CD4-positive, alpha-beta T cell treated with Interleukin-15 for 1 hour (primary cell): ENCODE measurements around the gene SHKBP1.
"Not testable (repeated sequence)": the region's sequence is repeated elsewhere in the genome, so short reads cannot be mapped to it uniquely, and the experiment has no call there.

ENCODE experiments used
- DNase-seq: peaks from one replicate; pipeline ENCODE4 v3.0.0-alpha.2; 2020

The SHKBP1 gene, protein sequence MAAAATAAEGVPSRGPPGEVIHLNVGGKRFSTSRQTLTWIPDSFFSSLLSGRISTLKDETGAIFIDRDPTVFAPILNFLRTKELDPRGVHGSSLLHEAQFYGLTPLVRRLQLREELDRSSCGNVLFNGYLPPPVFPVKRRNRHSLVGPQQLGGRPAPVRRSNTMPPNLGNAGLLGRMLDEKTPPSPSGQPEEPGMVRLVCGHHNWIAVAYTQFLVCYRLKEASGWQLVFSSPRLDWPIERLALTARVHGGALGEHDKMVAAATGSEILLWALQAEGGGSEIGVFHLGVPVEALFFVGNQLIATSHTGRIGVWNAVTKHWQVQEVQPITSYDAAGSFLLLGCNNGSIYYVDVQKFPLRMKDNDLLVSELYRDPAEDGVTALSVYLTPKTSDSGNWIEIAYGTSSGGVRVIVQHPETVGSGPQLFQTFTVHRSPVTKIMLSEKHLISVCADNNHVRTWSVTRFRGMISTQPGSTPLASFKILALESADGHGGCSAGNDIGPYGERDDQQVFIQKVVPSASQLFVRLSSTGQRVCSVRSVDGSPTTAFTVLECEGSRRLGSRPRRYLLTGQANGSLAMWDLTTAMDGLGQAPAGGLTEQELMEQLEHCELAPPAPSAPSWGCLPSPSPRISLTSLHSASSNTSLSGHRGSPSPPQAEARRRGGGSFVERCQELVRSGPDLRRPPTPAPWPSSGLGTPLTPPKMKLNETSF

DNA sequence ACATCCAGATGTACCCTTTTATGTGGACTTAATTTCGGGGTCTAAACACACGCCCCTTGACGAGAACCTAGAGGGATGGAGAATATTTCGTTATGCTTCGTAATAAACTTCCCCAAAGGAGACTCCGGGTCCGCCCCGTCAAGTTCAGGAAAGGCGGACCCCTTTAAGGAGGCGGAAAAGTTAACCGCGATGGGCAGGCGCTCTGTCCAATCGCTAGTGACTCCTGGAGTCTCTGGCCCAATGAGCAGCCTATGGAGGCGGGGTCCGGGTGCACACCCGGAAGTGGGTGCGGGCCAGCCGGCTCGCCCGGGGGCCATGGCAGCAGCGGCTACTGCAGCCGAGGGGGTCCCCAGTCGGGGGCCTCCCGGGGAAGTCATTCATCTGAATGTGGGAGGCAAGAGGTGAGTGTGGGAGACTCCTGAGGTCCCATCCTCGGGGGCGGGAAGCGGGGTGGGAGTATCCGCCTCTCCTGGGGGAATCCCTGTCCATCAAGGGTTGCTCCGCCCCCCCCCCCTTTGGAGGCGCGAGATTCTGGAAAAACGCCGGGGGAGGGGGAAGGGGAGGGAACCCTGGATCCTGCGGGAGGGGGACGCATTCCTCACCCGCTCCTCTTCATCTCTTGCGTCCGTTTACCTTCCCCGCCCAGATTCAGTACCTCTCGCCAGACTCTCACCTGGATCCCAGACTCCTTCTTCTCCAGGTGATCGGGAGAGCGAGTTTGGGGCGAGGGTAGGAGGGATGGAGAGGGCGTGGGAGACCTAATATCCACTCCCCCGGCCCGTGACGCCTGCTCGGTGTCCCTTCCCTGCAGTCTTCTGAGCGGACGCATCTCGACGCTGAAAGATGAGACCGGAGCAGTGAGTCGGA, at the start of gene SHKBP1:
SHKBP1 (plus strand) TSS at position 289 of the 867 bp plus-strand sequence; CDS start at position 316, 27 bp downstream.
- DNase-seq = peak; percentile 92

DNA sequence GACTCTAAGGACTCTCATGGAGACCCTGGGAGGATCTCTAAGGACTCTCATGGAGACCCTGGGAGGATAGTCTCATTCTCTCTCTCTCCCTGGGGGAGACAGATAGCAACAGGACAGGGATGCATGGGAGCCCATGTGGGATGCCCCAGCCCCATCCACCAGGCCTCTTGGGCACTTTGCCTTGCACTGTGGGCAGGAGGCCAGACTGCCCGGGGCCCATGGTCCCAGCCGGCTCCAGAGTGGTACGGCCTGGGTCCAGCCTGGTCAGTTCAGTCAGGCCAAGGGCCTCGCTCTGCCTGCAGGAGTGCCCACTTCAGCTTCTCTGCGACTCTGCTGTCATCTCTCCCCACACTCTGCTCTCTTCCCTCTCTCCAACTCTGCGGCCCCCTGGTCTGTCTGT, 48.6 kb upstream of the SHKBP1 start:
- DNase-seq = no peak

DNA sequence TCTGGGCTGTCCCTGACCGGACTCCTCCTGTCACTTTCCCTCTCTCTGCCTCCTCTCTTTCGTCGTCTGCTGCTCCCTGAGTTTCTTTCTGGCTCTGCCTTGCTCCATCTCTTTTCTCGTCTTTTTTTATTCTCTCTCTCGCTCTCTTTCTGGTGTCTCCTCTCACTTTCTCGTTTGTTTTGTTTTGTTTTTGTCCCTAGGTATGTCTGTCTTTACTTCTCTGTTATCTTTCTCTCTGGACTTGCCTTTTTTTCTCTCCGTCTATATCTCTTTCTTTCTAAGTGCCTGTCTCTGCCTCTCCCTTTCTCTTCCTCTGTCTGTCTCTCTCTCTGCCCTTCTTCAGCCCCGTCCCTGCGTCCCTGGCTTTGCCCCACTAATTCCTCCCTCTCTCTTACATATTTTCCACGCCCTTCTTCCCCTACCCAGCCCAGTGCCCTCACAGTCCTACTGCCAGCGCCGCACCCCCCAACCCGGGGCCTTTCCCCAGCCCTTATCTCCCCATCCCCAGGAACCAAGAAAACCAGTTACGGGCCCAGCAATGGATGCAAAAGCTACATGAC, 48.1 kb upstream of the SHKBP1 start:
- no peak for DNase-seq

DNA sequence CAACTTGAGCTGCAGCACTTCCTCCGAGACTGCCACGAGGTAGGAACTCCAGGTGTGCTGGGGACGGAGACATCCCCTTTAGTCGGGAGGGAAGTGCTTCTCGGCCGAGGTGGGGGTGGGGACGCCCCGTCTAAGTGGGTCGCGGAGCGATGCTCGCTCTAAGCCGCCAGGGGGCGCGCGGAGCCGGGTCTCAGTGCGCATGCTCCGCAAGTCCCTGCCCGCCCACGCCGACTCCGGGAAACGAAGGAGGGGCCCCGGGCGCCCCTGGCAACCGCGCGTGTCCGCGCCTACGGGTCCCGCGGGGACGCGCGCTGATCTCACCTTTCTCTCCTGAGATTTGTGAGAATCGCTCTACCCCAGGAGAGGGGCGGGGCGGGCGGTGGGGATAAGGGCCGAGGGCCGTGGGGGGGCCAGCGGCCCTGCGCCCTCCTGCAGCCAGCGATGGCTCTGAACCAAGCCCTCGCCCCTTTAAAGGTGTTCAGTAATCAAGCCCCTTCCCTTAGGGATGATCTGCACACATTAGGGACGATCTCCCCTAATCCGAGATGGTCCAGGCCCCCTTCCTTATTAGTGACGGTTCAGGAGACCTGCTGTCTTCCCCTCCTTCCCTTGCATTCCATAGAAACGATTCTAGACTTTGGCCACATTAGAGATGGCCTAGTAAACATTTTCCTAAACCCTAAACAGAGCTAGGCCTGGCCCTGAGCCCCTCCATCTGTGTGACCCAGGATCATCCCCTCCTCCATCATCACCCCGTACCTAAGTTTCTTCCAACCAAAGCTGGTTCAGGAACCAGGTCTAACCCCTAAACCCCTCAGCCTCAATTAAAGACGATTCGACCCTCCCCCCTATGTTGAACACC, 47.3 kb upstream of the SHKBP1 start:
- peak; percentile 89 for DNase-seq

DNA sequence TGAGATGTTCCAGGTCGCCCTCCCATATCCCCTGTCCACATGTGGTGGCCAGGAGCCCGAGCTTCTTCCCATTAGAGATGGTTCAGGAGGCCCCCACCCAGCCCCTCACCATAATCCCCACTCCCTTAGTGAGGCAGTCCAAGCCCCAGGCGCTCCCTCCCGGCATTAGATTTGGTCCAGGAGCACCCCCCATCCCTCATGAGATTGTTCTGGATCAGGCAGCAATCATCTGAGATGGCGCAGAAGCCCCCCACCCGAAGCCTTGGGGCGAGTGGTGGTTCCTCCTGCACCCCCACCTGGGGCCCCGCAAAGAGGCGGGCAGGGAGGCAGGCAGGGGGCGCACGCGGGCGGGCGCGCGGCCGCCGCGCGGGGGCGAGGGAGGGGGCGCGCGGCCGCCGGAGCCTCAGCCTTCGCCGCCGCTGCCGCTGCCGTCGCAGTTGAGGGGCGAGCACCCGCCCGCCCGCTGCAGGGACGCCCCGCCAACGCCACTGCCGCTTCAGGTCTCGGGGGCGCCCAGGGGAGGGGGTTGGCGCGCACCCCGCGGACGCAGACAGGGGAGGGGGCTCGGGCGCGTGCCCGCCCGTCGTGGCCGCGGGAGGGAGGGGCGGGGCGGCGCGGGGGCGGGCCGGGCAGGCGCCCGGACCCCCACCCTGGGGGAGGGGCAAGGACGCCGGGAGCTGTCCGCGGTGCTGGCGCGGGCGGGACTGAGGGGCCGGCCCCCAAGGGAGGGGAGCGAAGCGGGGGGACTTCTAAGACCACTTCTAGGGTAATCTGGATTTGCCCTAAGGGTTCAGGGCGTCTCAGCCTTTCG, 46.4 kb upstream of the SHKBP1 start:
- no peak for DNase-seq

DNA sequence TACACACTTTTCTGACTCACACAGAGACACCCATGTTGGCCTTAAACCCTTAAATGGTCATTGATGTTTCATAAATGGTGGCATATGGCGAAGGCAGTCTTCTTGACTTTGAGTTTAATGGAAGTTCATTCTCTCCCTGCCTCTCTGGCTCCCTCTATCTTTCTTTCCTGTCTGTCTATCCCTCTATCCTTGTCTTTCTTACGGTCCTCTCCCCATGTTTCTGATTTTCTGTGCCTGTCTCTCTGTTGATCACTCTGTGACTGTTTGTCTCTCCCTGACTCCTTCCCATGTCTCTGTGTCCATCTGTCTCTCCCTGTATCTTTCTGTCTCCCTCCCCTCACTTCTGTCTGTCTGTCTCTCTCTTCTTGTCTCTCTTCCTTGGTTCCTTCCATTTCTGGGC, 43.2 kb upstream of the SHKBP1 start:
- no peak for DNase-seq

DNA sequence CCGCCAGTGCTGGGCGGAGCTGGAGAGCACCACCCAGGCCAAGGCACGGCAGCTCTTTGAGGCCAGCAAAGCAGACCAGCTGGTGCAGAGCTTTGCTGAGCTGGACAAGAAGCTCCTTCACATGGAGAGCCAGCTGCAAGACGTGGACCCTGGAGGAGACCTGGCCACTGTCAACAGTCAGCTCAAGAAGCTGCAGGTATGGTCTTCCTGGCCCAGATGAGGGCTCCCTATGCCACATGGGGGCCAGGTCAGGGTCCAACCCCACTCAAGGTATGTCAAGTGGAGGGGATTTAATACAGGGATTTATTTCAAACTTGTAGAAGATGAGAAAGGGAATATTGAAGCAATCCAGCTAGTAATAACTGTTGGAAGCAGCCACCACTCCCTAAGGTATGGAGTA, 42.5 kb upstream of the SHKBP1 start:
- DNase-seq = no peak

DNA sequence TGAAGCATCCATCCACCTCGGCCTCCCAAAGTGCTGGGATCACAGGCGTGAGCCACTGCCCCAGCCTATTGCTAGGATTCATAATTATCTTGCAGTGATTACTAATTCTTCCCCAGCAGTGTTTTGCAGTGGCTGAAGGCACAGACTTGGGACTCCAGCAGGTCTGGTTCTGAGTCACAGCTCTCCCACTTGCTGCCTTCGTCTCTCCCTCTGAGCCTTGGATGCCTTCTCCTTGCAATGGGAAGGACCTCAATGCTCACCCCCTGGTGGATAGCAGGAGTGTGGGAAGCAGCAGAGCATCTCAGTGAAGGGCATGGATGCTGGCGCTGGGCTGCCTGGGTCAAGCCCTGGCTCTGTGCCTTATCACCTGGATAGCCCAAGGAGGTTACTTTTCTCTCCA, 37.6 kb upstream of the SHKBP1 start:
- DNase-seq = no peak

DNA sequence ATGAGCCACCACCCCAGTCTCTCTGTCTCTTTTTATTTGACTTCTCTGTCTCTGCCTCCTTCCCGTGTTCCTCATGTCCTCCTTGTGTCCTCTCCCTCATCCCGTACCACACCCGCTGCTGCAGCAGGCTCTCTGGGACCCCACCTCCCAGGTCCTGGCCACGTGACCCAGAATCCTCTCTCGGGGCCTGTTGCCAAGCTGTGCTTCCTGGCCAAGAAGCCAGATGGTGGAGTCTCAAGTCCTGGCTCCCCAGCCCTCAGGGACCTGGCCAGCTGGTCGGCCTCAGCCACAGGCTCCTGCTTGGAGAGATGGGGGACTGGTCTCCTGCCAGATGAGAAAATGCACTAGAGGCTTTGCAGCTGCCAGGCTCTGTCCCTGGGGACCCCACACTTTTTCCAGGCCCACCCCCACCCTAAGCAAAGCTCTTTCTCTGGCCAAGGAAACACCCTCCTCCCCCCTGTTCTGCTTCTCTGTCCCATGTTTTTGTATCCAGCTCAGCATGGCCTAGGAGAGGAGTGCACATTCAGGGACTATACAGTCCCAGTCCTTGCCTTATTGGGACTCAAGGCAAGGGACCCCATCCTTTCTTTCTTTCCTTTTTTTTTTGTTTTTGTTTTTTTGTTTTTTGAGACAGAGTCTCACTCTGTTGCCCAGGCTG, 34.3 kb upstream of the SHKBP1 start:
- DNase-seq = no peak

DNA sequence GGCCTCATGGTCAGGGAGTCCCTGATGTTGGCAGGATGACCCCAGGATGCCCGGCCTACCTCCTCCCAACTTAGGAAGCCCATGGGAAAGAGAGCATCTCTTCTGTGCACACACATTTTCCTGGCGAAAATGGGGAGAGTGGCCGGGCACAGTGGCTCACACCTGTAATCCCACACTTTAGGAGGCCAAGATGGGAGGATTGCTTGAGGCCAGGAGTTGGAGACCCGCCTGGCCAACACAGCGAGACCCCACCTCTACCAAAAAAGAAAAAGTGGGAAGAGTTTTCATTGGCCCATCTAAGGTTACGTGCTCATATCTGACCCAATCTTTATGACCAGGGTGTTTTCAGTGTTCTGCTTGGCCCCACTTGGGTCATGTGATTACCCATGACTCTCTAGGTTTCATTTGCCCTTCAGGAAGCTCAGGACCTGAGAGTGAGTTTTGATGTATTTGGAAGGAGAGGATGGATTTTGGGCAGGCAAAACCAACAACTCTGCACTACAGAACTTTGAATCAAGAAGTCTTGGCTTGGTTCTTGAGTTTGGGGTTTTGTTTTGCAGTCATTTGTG, 33.6 kb upstream of the SHKBP1 start:
- no peak for DNase-seq

DNA sequence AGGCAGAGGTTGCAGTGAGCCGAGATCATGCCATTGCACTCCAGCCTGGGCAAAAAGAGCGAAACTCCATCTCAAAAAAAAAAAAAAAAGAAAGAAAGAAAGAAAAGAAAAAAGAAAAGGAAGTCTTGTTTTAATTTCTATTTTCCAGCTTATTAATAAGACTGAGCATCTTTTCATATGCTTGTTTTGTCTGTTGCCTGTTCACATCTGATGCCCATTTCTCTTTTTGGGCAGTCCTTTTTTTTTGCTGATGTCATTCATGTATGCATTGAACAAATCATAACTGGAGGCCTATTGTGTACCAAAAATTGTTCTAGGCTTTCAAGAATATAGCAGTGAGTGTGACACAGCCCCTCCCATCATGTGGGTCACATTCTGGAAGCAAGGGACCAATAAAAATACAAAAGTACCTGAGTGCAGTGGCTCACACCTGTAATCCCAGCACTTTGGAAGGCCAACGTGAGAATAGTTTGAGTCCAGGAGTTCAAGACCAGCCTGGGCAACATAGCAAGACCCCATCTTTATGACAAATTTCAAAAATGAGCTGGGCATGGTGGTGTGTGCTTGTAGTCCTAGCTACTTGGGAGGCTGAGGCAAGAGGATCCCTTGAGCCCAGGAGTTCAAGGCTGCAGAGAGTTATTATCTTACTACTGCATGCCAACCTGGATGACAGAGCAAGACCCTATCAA, 30.4 kb upstream of the SHKBP1 start:
- not testable (repeated sequence) for DNase-seq

DNA sequence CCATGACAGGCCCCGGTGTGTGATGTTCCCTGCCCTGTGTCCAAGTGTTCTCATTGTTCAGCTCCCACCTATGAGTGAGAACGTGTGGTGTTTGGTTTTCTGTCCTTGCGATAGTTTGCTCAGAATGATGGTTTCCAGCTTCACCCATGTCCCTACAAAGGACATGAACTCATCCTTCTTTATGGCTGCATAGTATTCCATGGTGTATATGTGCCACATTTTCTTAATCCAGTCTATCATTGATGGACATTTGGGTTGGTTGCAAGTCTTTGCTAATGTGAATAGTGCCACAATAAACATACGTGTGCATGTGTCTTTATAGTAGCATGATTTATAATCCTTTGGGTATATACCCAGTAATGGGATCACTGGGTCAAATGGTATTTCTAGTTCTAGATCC, 29.5 kb upstream of the SHKBP1 start:
- DNase-seq = not testable (repeated sequence)

DNA sequence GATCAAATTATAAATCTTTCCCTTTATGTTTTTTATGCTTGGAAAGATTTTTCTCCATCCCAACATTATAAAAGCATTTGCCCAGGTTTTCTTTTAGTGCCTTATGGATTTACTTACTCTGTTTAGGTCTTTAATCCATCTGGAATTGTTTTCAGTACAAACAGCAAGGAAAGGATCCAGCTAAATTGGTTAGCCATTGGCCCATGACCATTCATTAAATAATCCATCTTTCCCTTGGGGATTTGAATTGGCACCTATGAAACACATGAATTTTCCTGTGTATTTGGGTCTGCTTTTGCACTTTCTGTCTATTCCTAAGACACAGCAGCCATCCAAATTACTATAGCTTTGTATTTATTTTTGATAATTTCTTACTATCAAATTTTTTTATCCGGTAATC, 28.8 kb upstream of the SHKBP1 start:
- no peak for DNase-seq

DNA sequence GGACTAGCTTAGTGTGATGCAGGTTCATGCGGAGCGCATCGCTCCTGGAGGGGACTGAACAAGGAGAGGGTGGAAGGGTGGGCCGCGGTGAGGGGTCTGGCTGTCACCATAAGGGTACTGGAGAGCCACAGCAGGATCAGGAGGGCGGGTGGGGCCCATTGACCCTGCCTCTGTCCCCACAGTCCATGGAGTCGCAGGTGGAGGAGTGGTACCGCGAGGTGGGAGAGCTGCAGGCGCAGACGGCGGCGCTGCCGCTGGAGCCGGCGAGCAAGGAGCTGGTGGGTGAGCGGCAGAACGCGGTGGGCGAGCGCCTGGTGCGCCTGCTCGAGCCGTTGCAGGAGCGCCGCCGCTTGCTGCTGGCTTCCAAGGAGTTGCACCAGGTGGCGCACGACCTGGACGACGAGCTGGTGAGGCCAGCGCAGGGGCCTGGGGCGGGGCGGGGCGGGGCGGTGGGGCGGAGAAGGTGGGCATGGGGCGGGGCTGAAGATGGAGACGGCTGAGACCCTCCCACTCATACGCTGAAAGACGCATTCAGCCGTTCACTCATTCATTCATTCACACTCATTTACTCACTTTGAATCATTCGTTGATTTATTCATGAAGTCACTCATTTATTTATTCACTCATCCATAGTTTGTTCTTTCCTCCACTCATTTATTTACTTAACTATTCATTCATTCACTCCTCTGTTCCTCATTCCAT, 27.5 kb upstream of the SHKBP1 start:
- DNase-seq = peak; percentile 69

DNA sequence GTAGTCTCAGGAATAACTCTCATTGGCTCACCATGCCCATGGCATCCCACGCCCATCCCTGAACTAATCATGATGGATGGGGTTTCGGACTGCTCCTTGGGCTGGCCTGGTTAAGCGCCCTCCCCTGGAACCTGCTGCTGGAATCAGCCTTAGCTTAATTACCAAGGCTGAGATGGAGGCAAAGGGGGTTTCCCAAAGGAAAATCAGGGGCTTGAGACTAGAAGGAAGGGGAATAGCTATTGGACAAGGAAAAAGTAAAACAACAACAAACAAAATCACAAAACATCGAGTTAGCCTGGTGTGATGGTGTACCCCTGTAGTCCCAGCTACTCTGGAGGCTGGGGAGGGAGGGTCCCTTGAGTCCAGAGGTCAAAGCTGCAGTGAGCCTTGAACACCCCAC, 25.7 kb upstream of the SHKBP1 start:
- DNase-seq = no peak

DNA sequence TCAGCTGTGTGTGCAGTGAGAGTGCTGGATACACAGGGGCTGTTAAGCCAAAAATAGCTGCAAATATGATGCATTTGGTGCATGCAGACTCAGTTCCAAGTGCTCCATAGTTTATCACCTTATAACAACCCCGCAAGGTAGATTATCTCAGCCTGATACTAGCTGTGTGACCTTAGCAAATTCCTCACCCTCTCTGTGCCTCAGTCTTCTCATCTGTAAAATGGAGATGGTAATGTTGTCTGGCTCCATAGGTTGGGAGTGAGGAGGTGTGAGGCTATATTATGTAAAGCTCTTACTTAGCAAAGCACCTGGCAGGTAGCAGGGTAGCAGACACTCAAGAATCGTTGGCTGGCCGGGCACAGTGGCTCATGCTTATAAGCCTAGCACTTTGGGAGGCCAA, 23.8 kb upstream of the SHKBP1 start:
- no peak for DNase-seq

DNA sequence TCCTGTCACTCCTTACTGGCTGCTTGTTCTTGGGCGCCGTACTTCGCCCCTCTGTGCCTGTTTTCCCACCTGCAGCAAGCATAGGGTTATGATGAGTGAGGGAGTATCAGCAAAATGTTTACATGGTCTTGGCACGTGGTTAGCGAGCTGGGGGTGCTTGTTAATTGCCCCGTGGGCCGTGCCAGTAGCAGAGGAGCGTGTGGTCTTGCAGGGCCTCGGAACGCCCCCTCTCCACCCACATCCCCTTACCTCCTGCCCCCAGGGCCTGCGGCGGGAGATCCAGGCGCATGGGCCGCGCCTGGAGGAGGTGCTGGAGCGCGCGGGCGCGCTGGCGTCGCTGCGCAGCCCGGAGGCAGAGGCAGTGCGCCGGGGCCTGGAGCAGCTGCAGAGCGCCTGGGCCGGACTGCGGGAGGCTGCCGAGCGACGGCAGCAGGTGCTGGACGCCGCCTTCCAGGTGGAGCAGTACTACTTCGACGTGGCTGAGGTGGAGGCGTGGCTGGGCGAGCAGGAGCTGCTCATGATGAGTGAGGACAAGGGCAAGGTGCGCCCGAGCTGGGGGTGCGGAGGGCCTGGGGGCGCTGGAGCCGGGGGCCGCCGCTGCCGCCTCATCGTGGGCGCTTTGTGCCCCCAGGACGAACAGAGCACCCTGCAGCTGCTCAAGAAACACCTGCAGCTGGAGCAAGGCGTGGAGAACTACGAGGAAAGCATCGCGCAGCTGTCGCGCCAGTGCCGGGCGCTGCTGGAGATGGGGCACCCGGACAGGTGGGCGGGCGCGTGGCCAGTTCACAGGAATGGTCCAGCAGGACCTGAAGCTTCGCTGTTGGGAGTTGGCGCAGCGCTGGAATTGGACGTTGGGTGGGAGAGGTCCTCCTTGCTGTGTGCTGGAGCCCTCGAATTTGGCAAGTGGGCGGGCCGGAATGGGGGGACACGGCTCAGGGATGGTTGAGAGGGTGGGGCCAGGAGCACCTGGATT, 22.5 kb upstream of the SHKBP1 start:
- DNase-seq = no peak
